Endodermal cell (in vitro differentiated cells): ENCODE measurements around the gene TTC7B. TPM values are rescaled to one million over a fixed set of nuclear protein-coding genes. Genes with fewer than 3 reads are reported as not detected.

Experiments
- DNase-seq: peaks from one replicate; pipeline ENCODE4 v3.0.0-alpha.2; 2017
- H3K27ac ChIP-seq: 2 replicates; pipeline ENCODE4 v1.5.1; 2013; ENCODE audit warnings: mild to moderate bottlenecking, low read depth, low read length, moderate library complexity
- H3K27me3 ChIP-seq: 2 replicates; pipeline ENCODE4 v1.6.1; 2013; ENCODE audit warnings: mild to moderate bottlenecking, low read length, moderate library complexity; ENCODE audit not compliant: insufficient read depth, control insufficient read depth, poor library complexity, severe bottlenecking
- H3K36me3 ChIP-seq: 2 replicates; pipeline ENCODE4 v1.7.0; 2013; ENCODE audit warnings: mild to moderate bottlenecking, low read length, moderate library complexity; ENCODE audit not compliant: control insufficient read depth, insufficient read depth
- H3K4me1 ChIP-seq: one replicate; pipeline ENCODE4 v1.7.0; 2013; ENCODE audit warnings: low read length; ENCODE audit not compliant: control insufficient read depth, insufficient read depth
- H3K4me3 ChIP-seq: 2 replicates; pipeline ENCODE4 v1.5.1; 2013; ENCODE audit warnings: mild to moderate bottlenecking, low read length, moderate library complexity
- H3K9ac ChIP-seq: 2 replicates; pipeline ENCODE4 v1.6.1; 2013; ENCODE audit warnings: mild to moderate bottlenecking, low read length, moderate library complexity; ENCODE audit not compliant: poor library complexity, severe bottlenecking; ENCODE audit errors: extremely low read depth
- H3K9me3 ChIP-seq: 2 replicates; pipeline ENCODE4 v1.6.1; 2013; ENCODE audit warnings: mild to moderate bottlenecking, low read length, moderate library complexity; ENCODE audit not compliant: control insufficient read depth
- H3K27ac Mint-ChIP-seq: 2 replicates; pipeline ENCODE4 v1.8.0; 2020; ENCODE audit warnings: mixed read lengths
- H3K27me3 Mint-ChIP-seq: 2 replicates; pipeline ENCODE4 v1.8.0; 2021; ENCODE audit warnings: mild to moderate bottlenecking, mixed read lengths; ENCODE audit not compliant: insufficient read depth
- H3K36me3 Mint-ChIP-seq: 2 replicates; pipeline ENCODE4 v1.8.0; 2020; ENCODE audit warnings: low read depth, mixed read lengths
- H3K4me1 Mint-ChIP-seq: 2 replicates; pipeline ENCODE4 v1.8.0; 2020; ENCODE audit warnings: mixed read lengths
- H3K4me3 Mint-ChIP-seq: 2 replicates; pipeline ENCODE4 v1.8.0; 2020; ENCODE audit warnings: mild to moderate bottlenecking, moderate library complexity, mixed read lengths
- H3K9me3 Mint-ChIP-seq: 2 replicates; pipeline ENCODE4 v1.8.0; 2020; ENCODE audit warnings: mild to moderate bottlenecking, mixed read lengths
- WGBS, 2 experiments: methylation state at CpG; one replicate each; pipeline versions ENCODE4 v1.1.5 to v1.1.7; 2013; ENCODE audit warnings: missing lambda C conversion rate in 2 of 2, mixed read lengths in 1 of 2; ENCODE audit not compliant: insufficient coverage in 1 of 2, insufficient read length in 1 of 2; 5-methylcytosine and 5-hydroxymethylcytosine counted together
- total RNA-seq, 2 donors: library from RNA; stranded (reverse); fragmentation: NEBNext Ultra II Directional in 1 of 2; extraction: Animal tissue kit (Norgen Biotek cat#: 25700) in 1 of 2; gene quantifications; 2 replicates in 1 of 2; 3 replicates in 1 of 2; pipeline ENCODE4 v1.2.1, GENCODE V29; 2021
- TF ChIP-seq, protein P1 (sequence below): fragments of 200-600 bp; sonication (generic); conservative IDR thresholded peaks from 2 replicates; pipeline ENCODE4 v1.5.0; 2021; ENCODE audit warnings: antibody characterized with exemption, mild to moderate bottlenecking

The TTC7B gene
- total RNA-seq, 2 donors from 2014 or later, result 51.3 to 62.6 TPM

DNA sequence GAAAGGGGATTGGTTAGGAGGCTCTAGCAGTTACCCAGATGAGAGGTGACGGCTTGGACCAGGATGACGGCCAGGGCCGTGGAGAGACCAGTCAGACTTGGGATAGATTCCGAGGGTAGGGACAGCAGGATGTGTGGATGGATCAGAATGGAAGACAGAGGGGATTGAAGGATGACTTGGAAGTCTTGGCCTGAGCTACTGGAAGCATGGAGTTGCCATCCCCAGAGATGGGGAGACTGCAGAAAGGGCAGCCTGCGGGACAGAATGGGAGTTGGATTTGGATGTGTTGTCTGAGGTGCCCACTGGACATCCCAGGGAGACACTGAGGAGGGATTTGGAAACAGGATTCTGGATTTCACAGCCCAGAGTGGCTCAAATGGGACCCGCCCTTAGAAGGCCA is 317.1 kb downstream of the TTC7B start:
- Mint-ChIP-seq H3K27me3 (peaks cover 3% of the 10 kb centered on the region), H3K36me3 (no peaks in the 10 kb centered on the region), H3K4me3 (no peak overlapping the region), H3K4me1 (peaks cover 17% of the 10 kb centered on the region), H3K27ac (no peak overlapping the region), H3K9me3 (no peaks in the 10 kb centered on the region)
- Histone ChIP-seq H3K27ac (no peak overlapping the region), H3K36me3 (no peaks in the 10 kb centered on the region), H3K4me3 (no peak overlapping the region), H3K9me3 (no peaks in the 10 kb centered on the region), H3K27me3 (no peaks in the 10 kb centered on the region), H3K4me1 (no peaks in the 10 kb centered on the region), H3K9ac (no peak overlapping the region)
- TF ChIP-seq, protein P1, sequence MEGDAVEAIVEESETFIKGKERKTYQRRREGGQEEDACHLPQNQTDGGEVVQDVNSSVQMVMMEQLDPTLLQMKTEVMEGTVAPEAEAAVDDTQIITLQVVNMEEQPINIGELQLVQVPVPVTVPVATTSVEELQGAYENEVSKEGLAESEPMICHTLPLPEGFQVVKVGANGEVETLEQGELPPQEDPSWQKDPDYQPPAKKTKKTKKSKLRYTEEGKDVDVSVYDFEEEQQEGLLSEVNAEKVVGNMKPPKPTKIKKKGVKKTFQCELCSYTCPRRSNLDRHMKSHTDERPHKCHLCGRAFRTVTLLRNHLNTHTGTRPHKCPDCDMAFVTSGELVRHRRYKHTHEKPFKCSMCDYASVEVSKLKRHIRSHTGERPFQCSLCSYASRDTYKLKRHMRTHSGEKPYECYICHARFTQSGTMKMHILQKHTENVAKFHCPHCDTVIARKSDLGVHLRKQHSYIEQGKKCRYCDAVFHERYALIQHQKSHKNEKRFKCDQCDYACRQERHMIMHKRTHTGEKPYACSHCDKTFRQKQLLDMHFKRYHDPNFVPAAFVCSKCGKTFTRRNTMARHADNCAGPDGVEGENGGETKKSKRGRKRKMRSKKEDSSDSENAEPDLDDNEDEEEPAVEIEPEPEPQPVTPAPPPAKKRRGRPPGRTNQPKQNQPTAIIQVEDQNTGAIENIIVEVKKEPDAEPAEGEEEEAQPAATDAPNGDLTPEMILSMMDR, result no peak
- WGBS, 2 experiments, result 90 to 100% methylated on average over 5 to 6 of the region's 6 CpGs
- DNase-seq, result peak; percentile 30

- Histone ChIP-seq H3K9me3 (no peaks in the 10 kb centered on the region), H3K36me3 (no peaks in the 10 kb centered on the region), H3K27ac (no peak overlapping the region), H3K4me3 (no peak overlapping the region), H3K27me3 (no peaks in the 10 kb centered on the region), H3K9ac (no peak overlapping the region), H3K4me1 (no peaks in the 10 kb centered on the region)
- H3K4me1 Mint-ChIP-seq, result peaks cover 17% of the 10 kb centered on the region
- no peaks in the 10 kb centered on the region for H3K36me3 Mint-ChIP-seq
- H3K27me3 Mint-ChIP-seq, result peaks cover 3% of the 10 kb centered on the region
- DNase-seq, result peak; percentile 12
- no peak overlapping the region for H3K27ac Mint-ChIP-seq
- TF ChIP-seq, protein P1, result no peak
- H3K4me3 Mint-ChIP-seq, result no peak overlapping the region
- H3K9me3 Mint-ChIP-seq, result no peaks in the 10 kb centered on the region
These were observed 318.0 kb downstream of the TTC7B start for GRCh38 chr14:90498198-90498597.

GRCh38 chr14:90496379-90496778 is 319.9 kb downstream of the TTC7B start:
- Mint-ChIP-seq H3K36me3 (no peaks in the 10 kb centered on the region), H3K9me3 (no peaks in the 10 kb centered on the region), H3K27ac (no peak overlapping the region), H3K27me3 (peaks cover 3% of the 10 kb centered on the region), H3K4me1 (peaks cover 12% of the 10 kb centered on the region), H3K4me3 (no peak overlapping the region)
- H3K36me3 ChIP-seq, result no peaks in the 10 kb centered on the region
- H3K4me1 ChIP-seq, result no peaks in the 10 kb centered on the region
- 81% methylated on average over 2 of the region's 2 CpGs; no CpG with 5 or more reads in 1 of the 2 experiments for WGBS, 2 experiments
- TF ChIP-seq, protein P1, result no peak
- no peaks in the 10 kb centered on the region for H3K27me3 ChIP-seq
- no peak overlapping the region for H3K4me3 ChIP-seq
- H3K27ac ChIP-seq, result no peak overlapping the region
- no peak overlapping the region for H3K9ac ChIP-seq
- no peaks in the 10 kb centered on the region for H3K9me3 ChIP-seq
- DNase-seq, result no peak
